ELR (cell line): ENCODE results near the gene ZNF556.
"Not testable (repeated sequence)": the region's sequence is repeated elsewhere in the genome, so short reads cannot be mapped to it uniquely, and the experiment has no call there.

Experiments
- DNase-seq: peaks from one replicate; pipeline ENCODE4 v3.0.0-alpha.2; 2015; ENCODE audit warnings: low read depth

ZNF556 gene

GRCh38 chr19:2853015-2853606, 14.0 kb upstream of the ZNF556 start:
- no peak for DNase-seq

- DNase-seq, result no peak
Observed at GRCh38 chr19:2854849-2855248, 12.3 kb upstream of the ZNF556 start.

- DNase-seq, result no peak
Observed at GRCh38 chr19:2856457-2857050, 10.6 kb upstream of the ZNF556 start.

- no peak for DNase-seq
Observed at GRCh38 chr19:2858864-2859263, 8.3 kb upstream of the ZNF556 start.

- DNase-seq, result no peak
Observed at GRCh38 chr19:2863816-2864215, 3.3 kb upstream of the ZNF556 start.

- no peak for DNase-seq
Observed at GRCh38 chr19:2865334-2866100, 1.6 kb upstream of the ZNF556 start.

GRCh38 chr19:2866495-2867024, 575 bp upstream of the ZNF556 start:
- DNase-seq, result no peak

GRCh38 chr19:2869618-2870017, 2.5 kb downstream of the ZNF556 start:
- DNase-seq, result no peak

GRCh38 chr19:2872175-2872574, 5.0 kb downstream of the ZNF556 start:
- not testable (repeated sequence) for DNase-seq

GRCh38 chr19:2877398-2878331, 10.5 kb downstream of the ZNF556 start:
- no peak for DNase-seq

- no peak for DNase-seq
Observed at GRCh38 chr19:2883686-2884439, 16.7 kb downstream of the ZNF556 start.

GRCh38 chr19:2885736-2886135, 18.6 kb downstream of the ZNF556 start:
- DNase-seq, result no peak

- peak; percentile 73 for DNase-seq
Observed at GRCh38 chr19:2887391-2887914, 20.3 kb downstream of the ZNF556 start.

GRCh38 chr19:2888731-2889224, 21.6 kb downstream of the ZNF556 start:
- DNase-seq, result no peak

GRCh38 chr19:2890531-2890930, 23.4 kb downstream of the ZNF556 start:
- DNase-seq, result not testable (repeated sequence)

GRCh38 chr19:2896694-2897093, 29.6 kb downstream of the ZNF556 start:
- DNase-seq, result no peak

- DNase-seq, result peak; percentile 100
Observed at GRCh38 chr19:2900296-2901252, 33.4 kb downstream of the ZNF556 start, which contains the start of gene ZNF57. Gene ZNF57 (plus strand): TSS chr19:2900928. CDS start chr19:2901046, 118 bp downstream.

GRCh38 chr19:2902590-2903218, 35.6 kb downstream of the ZNF556 start:
- no peak for DNase-seq

GRCh38 chr19:2903326-2903725, 36.2 kb downstream of the ZNF556 start:
- not testable (repeated sequence) for DNase-seq
